IMR-90 (cell line): Measurements from ENCODE around the gene CALML3. TPM values are rescaled to one million over a fixed set of nuclear protein-coding genes. Genes with fewer than 3 reads are reported as not detected.

Experiments
- ATAC-seq: fragments of 200-7000 bp; cut with Tn5 transposase; 2 replicates; pipeline ENCODE4 v1.9.1; 2020; ENCODE audit warnings: low read depth, mild to moderate bottlenecking, moderate library complexity
- BruUV-seq: library from RNA; stranded (reverse); fragments of 400-500 nt; replicated peaks from 2 replicates; lab custom pipeline; 2021; lab: Mats Ljungman, UMichigan
- CTCF ChIA-PET: fragments of 300-600 bp; formaldehyde crosslinking; extraction: SDS; loops from one replicate; lab custom pipeline; 2021; ENCODE audit warnings: antibody characterized with exemption; lab: Yijun Ruan, JAX
- POLR2A ChIA-PET: fragments of 300-600 bp; sonication (Branson Sonifier 250); formaldehyde crosslinking; loops from one replicate; lab custom pipeline; 2022; ENCODE audit warnings: antibody characterized with exemption; ENCODE audit not compliant: unreplicated experiment; lab: Charles Lee
- DNase-seq: peaks from one replicate; pipeline ENCODE4 v3.0.0; 2013
- H2AFZ ChIP-seq: replicated peaks from 2 replicates; pipeline ENCODE3; 2013; ENCODE audit warnings: low read length, mild to moderate bottlenecking; ENCODE audit not compliant: poor library complexity
- H2AK5ac ChIP-seq: 2 replicates; pipeline ENCODE4 v1.6.1; 2013; ENCODE audit warnings: low read depth, low read length, inconsistent platforms
- H2AK9ac ChIP-seq: replicated peaks from 2 replicates; pipeline ENCODE3; 2013; ENCODE audit warnings: mild to moderate bottlenecking, low read depth, low read length, moderate library complexity; ENCODE audit not compliant: poor library complexity
- H2BK120ac ChIP-seq: 2 replicates; pipeline ENCODE4 v1.6.1; 2013; ENCODE audit warnings: low read depth, low read length, inconsistent platforms
- H2BK15ac ChIP-seq: 3 replicates; pipeline ENCODE4 v1.6.1; 2013; ENCODE audit warnings: low read depth, low read length, inconsistent platforms
- H2BK20ac ChIP-seq: 2 replicates; pipeline ENCODE4 v1.6.1; 2013; ENCODE audit warnings: low read depth, mild to moderate bottlenecking, inconsistent platforms, low read length, moderate library complexity
- H2BK5ac ChIP-seq: 2 replicates; pipeline ENCODE4 v1.6.1; 2013; ENCODE audit warnings: mild to moderate bottlenecking, low read depth, low read length, inconsistent platforms; ENCODE audit not compliant: poor library complexity, severe bottlenecking
- H3K14ac ChIP-seq: replicated peaks from 2 replicates; pipeline ENCODE4 v1.6.1; 2013; ENCODE audit warnings: low read depth, low read length, inconsistent platforms
- H3K18ac ChIP-seq: 2 replicates; pipeline ENCODE4 v1.6.1; 2013; ENCODE audit warnings: low read depth, low read length, control low read depth
- H3K23ac ChIP-seq: 2 replicates; pipeline ENCODE4 v1.6.1; 2013; ENCODE audit warnings: low read depth, low read length, inconsistent platforms
- H3K27ac ChIP-seq: 2 replicates; pipeline ENCODE4 v1.5.1; 2013; ENCODE audit warnings: mild to moderate bottlenecking, control low read depth, low read length; ENCODE audit not compliant: insufficient read depth
- H3K27me3 ChIP-seq: 2 replicates; pipeline ENCODE4 v1.6.1; 2013; ENCODE audit warnings: low read length; ENCODE audit not compliant: control insufficient read depth, insufficient read depth
- H3K36me3 ChIP-seq: 2 replicates; pipeline ENCODE4 v1.6.1; 2013; ENCODE audit warnings: low read length, mixed read lengths; ENCODE audit not compliant: control insufficient read depth, insufficient read depth
- H3K4ac ChIP-seq: 2 replicates; pipeline ENCODE4 v1.6.1; 2013; ENCODE audit warnings: low read depth, low read length, inconsistent platforms
- H3K4me1 ChIP-seq: 2 replicates; pipeline ENCODE4 v1.6.1; 2013; ENCODE audit warnings: low read length, mixed read lengths; ENCODE audit not compliant: control insufficient read depth, insufficient read depth
- H3K4me2 ChIP-seq: 2 replicates; pipeline ENCODE4 v1.6.1; 2013; ENCODE audit warnings: low read depth, mild to moderate bottlenecking, control low read depth, low read length, moderate library complexity
- H3K4me3 ChIP-seq: 2 replicates; pipeline ENCODE4 v1.5.1; 2013; ENCODE audit warnings: low read depth, mild to moderate bottlenecking, control low read depth, low read length, moderate library complexity; ENCODE audit not compliant: insufficient read depth
- H3K56ac ChIP-seq: 2 replicates; pipeline ENCODE4 v1.6.1; 2013; ENCODE audit warnings: low read length, inconsistent platforms; ENCODE audit not compliant: insufficient read depth; ENCODE audit errors: extremely low read depth
- H3K79me1 ChIP-seq, 2 experiments: 2 replicates each; pipeline ENCODE4 v1.6.1; 2013; ENCODE audit warnings: low read length in 2 of 2, inconsistent platforms in 1 of 2, low read depth in 1 of 2
- H3K9ac ChIP-seq: 2 replicates; pipeline ENCODE4 v1.6.1; 2013; ENCODE audit warnings: low read depth, low read length, control low read depth
- H3K9me1 ChIP-seq: 2 replicates; pipeline ENCODE4 v1.6.1; 2013; ENCODE audit warnings: low read length, inconsistent platforms; ENCODE audit not compliant: insufficient read depth
- H3K9me3 ChIP-seq: 2 replicates; pipeline ENCODE4 v1.6.1; 2013; ENCODE audit warnings: low read length; ENCODE audit not compliant: control insufficient read depth, insufficient read depth
- H4K20me1 ChIP-seq: 2 replicates; pipeline ENCODE4 v1.6.1; 2013; ENCODE audit warnings: low read length, inconsistent platforms; ENCODE audit not compliant: insufficient read depth
- H4K5ac ChIP-seq: 2 replicates; pipeline ENCODE4 v1.6.1; 2013; ENCODE audit warnings: mild to moderate bottlenecking, low read depth, low read length, control low read depth
- H4K8ac ChIP-seq, 2 experiments: 2 replicates each; pipeline ENCODE4 v1.6.1; 2013; ENCODE audit warnings: low read depth in 2 of 2, low read length in 2 of 2, control low read depth in 1 of 2, inconsistent platforms in 1 of 2
- H4K91ac ChIP-seq: 2 replicates; pipeline ENCODE4 v1.6.1; 2013; ENCODE audit warnings: low read depth, low read length, inconsistent platforms; ENCODE audit not compliant: insufficient read depth
- BHLHE40 ChIP-seq: fragments of 150-350 bp; IDR thresholded peaks from 2 replicates; pipeline ENCODE4 v1.6.1; 2016; ENCODE audit warnings: mild to moderate bottlenecking, low read depth, low read length
- CEBPB ChIP-seq: IDR thresholded peaks from 2 replicates; pipeline ENCODE4 v1.6.1; 2012; ENCODE audit warnings: low read depth, low read length, improper control_type of control experiment
- CHD1 ChIP-seq: IDR thresholded peaks from 2 replicates; pipeline ENCODE4 v1.6.1; 2012; ENCODE audit warnings: low read depth, low read length, improper control_type of control experiment
- FOS ChIP-seq: fragments of 150-350 bp; IDR thresholded peaks from 2 replicates; pipeline ENCODE4 v1.6.1; 2016; ENCODE audit warnings: low read depth, low read length
- MXI1 ChIP-seq: IDR thresholded peaks from 2 replicates; pipeline ENCODE4 v1.6.1; 2012; ENCODE audit warnings: low read depth, mild to moderate bottlenecking, low read length, moderate library complexity, borderline replicate concordance
- NFE2L2 ChIP-seq: fragments of 150-350 bp; IDR thresholded peaks from 2 replicates; pipeline ENCODE4 v1.6.1; 2016; ENCODE audit warnings: low read depth, mild to moderate bottlenecking, low read length
- RFX5 ChIP-seq: IDR thresholded peaks from 2 replicates; pipeline ENCODE4 v1.8.0; 2012; ENCODE audit warnings: low read depth, mild to moderate bottlenecking, low read length, moderate library complexity
- SMC3 ChIP-seq: fragments of 150-350 bp; IDR thresholded peaks from 2 replicates; pipeline ENCODE4 v1.6.1; 2016; ENCODE audit warnings: low read depth, mild to moderate bottlenecking, antibody characterized with exemption, low read length, moderate library complexity
- WGBS, 2 experiments: methylation state at CpG; one replicate each; pipeline versions ENCODE4 v1.1.5 to v1.1.7; 2013; ENCODE audit warnings: missing lambda C conversion rate in 2 of 2; ENCODE audit not compliant: insufficient read length in 1 of 2; ENCODE audit errors: extremely low coverage in 2 of 2; 5-methylcytosine and 5-hydroxymethylcytosine counted together
- dilution Hi-C: fragments of 300-500 bp; cut with HindIII; formaldehyde crosslinking; loops from one replicate; pipeline ENCODE4 v1.14.3; 2018; ENCODE audit warnings: low sequenced_read_pairs; ENCODE audit not compliant: unreplicated experiment
- in situ Hi-C: fragments of 300-500 bp; cut with MboI; formaldehyde crosslinking; loops from 3 replicates; pipeline ENCODE4 v1.14.3; 2019; ENCODE audit warnings: low sequenced_read_pairs, inconsistent platforms, mixed read lengths
- intact Hi-C: fragments of 100-400 bp; cut with micrococcal nuclease; formaldehyde crosslinking; loops from 2 replicates; pipeline ENCODE4 v1.10.0; 2022
- polyA plus RNA-seq, 3 experiments: library from polyadenylated mRNA; depleted of rRNA; stranded (reverse); fragments of >200 nt; gene quantifications; 2 replicates each; pipeline ENCODE4 v1.2.3, GENCODE V29; 2012; ENCODE audit warnings: low replicate concordance in 1 of 3
- total RNA-seq: library from RNA; depleted of rRNA; stranded (reverse); fragments of >200 nt; gene quantifications from 2 replicates; pipeline ENCODE4 v1.2.3, GENCODE V29; 2012
- TF ChIP-seq, protein P1 (sequence below): fragments of 150-350 bp; IDR thresholded peaks from 2 replicates; pipeline ENCODE4 v1.6.1; 2016; ENCODE audit warnings: low read depth, mild to moderate bottlenecking, low read length, moderate library complexity, borderline replicate concordance

CALML3 gene
- total and polyA plus RNA-seq, 2 of the 4 experiments (the other 2 are of a cell fraction): not detected

DNA sequence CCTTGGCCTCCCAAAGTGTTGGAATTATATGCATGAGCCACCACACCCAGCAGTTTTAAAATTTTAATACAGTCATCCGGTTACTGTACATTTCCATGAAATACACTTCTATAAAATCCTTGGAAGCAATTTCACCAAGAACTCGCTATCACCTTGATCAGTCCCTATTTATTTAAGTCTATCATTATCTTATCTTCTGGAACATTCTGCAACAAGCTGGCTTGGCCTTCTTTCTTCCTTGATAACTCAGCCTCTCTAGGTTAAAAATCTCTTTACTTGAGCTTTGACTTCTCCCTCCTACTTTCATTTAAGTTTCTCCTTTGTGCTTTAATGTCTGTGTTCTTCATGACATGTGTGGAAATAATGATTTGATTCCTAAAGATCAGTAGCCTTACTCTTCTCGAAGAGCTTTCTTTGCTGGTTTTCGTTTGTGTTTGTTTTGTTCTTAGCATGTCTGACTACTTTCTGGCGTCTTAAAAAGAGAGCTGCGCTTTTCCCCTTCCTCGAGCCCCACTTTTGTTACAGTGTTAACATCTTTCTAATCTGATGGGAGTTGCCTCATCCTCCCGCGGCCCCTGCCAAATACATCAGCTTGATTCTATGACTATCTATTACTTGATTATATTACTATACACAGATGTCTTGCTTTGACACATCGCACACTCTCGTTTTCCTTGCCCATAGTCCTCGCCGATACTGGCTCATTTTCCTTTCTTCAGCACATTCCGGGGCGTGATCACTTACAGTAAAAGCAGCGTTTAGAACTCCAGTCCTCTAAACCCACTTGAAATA lies 14.3 kb upstream of the CALML3 start:
- ChIA-PET POLR2A (no interaction called here), CTCF (no interaction called here)
- no peaks in the 10 kb centered on the region for H3K9me3 ChIP-seq
- no peak overlapping the region for H3K14ac ChIP-seq
- H4K8ac ChIP-seq: no peak overlapping the region
- DNase-seq (no peak), ATAC-seq (no peak)
- H3K36me3 ChIP-seq: no peaks in the 10 kb centered on the region
- in situ Hi-C loops (no loop called here), dilution Hi-C loops (no loop called here), intact Hi-C loops (no loop called here)
- H3K9me1 ChIP-seq: no peaks in the 10 kb centered on the region
- BruUV-seq: no TSS peak
- H3K9ac ChIP-seq: no peak overlapping the region
- no peak overlapping the region for H2AK5ac ChIP-seq
- no peak overlapping the region for H3K4me3 ChIP-seq
- no peak overlapping the region for H3K56ac ChIP-seq
- no peak overlapping the region for H4K91ac ChIP-seq
- no peak overlapping the region for H2BK20ac ChIP-seq
- TF ChIP-seq BHLHE40: no peak
- no peak for TF ChIP-seq SMC3
- no peak for TF ChIP-seq RFX5
- TF ChIP-seq CHD1: no peak
- no peak for TF ChIP-seq FOS
- TF ChIP-seq, protein P1, sequence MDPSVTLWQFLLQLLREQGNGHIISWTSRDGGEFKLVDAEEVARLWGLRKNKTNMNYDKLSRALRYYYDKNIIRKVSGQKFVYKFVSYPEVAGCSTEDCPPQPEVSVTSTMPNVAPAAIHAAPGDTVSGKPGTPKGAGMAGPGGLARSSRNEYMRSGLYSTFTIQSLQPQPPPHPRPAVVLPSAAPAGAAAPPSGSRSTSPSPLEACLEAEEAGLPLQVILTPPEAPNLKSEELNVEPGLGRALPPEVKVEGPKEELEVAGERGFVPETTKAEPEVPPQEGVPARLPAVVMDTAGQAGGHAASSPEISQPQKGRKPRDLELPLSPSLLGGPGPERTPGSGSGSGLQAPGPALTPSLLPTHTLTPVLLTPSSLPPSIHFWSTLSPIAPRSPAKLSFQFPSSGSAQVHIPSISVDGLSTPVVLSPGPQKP: no peak
- no peak for TF ChIP-seq MXI1
- no peak for TF ChIP-seq CEBPB
- no peak for TF ChIP-seq NFE2L2
- WGBS, 2 experiments: 37% methylated on average over 7 of the region's 16 CpGs; no CpG with 5 or more reads in 1 of the 2 experiments
- H4K5ac ChIP-seq: no peak overlapping the region
- H3K27me3 ChIP-seq: peaks cover 13% of the 10 kb centered on the region
- no peak overlapping the region for H3K23ac ChIP-seq
- H2AFZ ChIP-seq: no peak overlapping the region
- no peak overlapping the region for H3K18ac ChIP-seq
- no peak overlapping the region for H2BK15ac ChIP-seq
- H3K79me1 ChIP-seq: no peaks in the 10 kb centered on the region
- no peaks in the 10 kb centered on the region for H4K20me1 ChIP-seq
- no peak overlapping the region for H2AK9ac ChIP-seq
- no peak overlapping the region for H3K27ac ChIP-seq
- H2BK120ac ChIP-seq: no peak overlapping the region
- no peak overlapping the region for H3K4me2 ChIP-seq
- no peaks in the 10 kb centered on the region for H3K4me1 ChIP-seq
- no peak overlapping the region for H2BK5ac ChIP-seq
- H3K4ac ChIP-seq: no peak overlapping the region
